ENCODE data around the gene SYNPR.

DNA sequence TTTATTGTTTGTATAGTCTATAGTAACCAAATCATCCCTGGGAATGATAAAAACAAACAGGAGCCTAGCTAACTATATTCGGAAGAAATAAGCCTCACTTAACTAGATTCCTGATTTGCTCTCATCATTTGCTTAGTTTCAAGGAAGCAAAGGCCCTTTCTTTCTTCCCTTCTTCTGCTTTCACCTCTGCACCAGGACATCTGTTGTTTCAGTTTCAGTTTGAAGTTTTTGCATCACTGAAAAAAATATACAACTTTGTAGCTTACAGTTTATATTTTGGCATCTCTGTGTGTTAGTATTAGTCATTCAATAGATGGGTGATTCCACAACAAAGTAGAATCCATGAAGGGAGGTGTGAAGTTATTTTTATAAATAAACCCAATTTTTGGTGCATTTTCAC lies 260.8 kb downstream of the SYNPR start:
- TF ChIP-seq, protein P1, sequence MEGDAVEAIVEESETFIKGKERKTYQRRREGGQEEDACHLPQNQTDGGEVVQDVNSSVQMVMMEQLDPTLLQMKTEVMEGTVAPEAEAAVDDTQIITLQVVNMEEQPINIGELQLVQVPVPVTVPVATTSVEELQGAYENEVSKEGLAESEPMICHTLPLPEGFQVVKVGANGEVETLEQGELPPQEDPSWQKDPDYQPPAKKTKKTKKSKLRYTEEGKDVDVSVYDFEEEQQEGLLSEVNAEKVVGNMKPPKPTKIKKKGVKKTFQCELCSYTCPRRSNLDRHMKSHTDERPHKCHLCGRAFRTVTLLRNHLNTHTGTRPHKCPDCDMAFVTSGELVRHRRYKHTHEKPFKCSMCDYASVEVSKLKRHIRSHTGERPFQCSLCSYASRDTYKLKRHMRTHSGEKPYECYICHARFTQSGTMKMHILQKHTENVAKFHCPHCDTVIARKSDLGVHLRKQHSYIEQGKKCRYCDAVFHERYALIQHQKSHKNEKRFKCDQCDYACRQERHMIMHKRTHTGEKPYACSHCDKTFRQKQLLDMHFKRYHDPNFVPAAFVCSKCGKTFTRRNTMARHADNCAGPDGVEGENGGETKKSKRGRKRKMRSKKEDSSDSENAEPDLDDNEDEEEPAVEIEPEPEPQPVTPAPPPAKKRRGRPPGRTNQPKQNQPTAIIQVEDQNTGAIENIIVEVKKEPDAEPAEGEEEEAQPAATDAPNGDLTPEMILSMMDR (IDR thresholded peaks at IDR 0.05), result no peak
- TF ChIP-seq POLR2AphosphoS5 (IDR thresholded peaks at IDR 0.05), result no peak

All from suprapubic skin (tissue), 3 donors.